ENCODE measurements around the gene PCDH15.

Gene PCDH15

GRCh38 chr10:54708021-54708420, 93.0 kb downstream of the PCDH15 start:
- DNase-seq (ENCODE audit: low spot score) = no peak

GRCh38 chr10:54702583-54703485, 98.2 kb downstream of the PCDH15 start:
- no peak for DNase-seq (ENCODE audit: low spot score)

GRCh38 chr10:54691331-54691730, 109.7 kb downstream of the PCDH15 start:
- DNase-seq (ENCODE audit: low spot score) = no peak

- DNase-seq (ENCODE audit: low spot score) = no peak
Measured at GRCh38 chr10:54682554-54682953, 118.5 kb downstream of the PCDH15 start.

- DNase-seq (ENCODE audit: low spot score) = no peak
Measured at GRCh38 chr10:54681136-54681535, 119.9 kb downstream of the PCDH15 start.

GRCh38 chr10:54667136-54667535, 133.9 kb downstream of the PCDH15 start:
- DNase-seq (ENCODE audit: low spot score) = no peak

- no peak for DNase-seq (ENCODE audit: low spot score)
Measured at GRCh38 chr10:54666192-54666591, 134.8 kb downstream of the PCDH15 start.

GRCh38 chr10:54665095-54665494, 135.9 kb downstream of the PCDH15 start:
- DNase-seq (ENCODE audit: low spot score) = no peak

GRCh38 chr10:54660397-54660796, 140.6 kb downstream of the PCDH15 start:
- no peak for DNase-seq (ENCODE audit: low spot score)

GRCh38 chr10:54656643-54657042, 144.4 kb downstream of the PCDH15 start:
- DNase-seq (ENCODE audit: low spot score) = no peak

- DNase-seq (ENCODE audit: low spot score) = no peak
Measured at GRCh38 chr10:54653518-54653917, 147.5 kb downstream of the PCDH15 start.

GRCh38 chr10:54650547-54650946, 150.5 kb downstream of the PCDH15 start:
- no peak for DNase-seq (ENCODE audit: low spot score)

- no peak for DNase-seq (ENCODE audit: low spot score)
Measured at GRCh38 chr10:54622017-54622416, 179.0 kb downstream of the PCDH15 start.

- no peak for DNase-seq (ENCODE audit: low spot score)
Measured at GRCh38 chr10:54620352-54620751, 180.7 kb downstream of the PCDH15 start.

GRCh38 chr10:54614072-54614471, 187.0 kb downstream of the PCDH15 start:
- DNase-seq (ENCODE audit: low spot score) = no peak

GRCh38 chr10:54613162-54613561, 187.9 kb downstream of the PCDH15 start:
- DNase-seq (ENCODE audit: low spot score) = no peak

- DNase-seq (ENCODE audit: low spot score) = no peak
Measured at GRCh38 chr10:54609423-54609822, 191.6 kb downstream of the PCDH15 start.

- DNase-seq (ENCODE audit: low spot score) = no peak
Measured at GRCh38 chr10:54607983-54608382, 193.0 kb downstream of the PCDH15 start.

GRCh38 chr10:54594289-54594688, 206.7 kb downstream of the PCDH15 start:
- DNase-seq (ENCODE audit: low spot score) = no peak

- no peak for DNase-seq (ENCODE audit: low spot score)
Measured at GRCh38 chr10:54587971-54588370, 213.1 kb downstream of the PCDH15 start.

GRCh38 chr10:54585572-54585971, 215.5 kb downstream of the PCDH15 start:
- DNase-seq (ENCODE audit: low spot score) = no peak

- no peak for DNase-seq (ENCODE audit: low spot score)
Measured at GRCh38 chr10:54577682-54578081, 223.3 kb downstream of the PCDH15 start.

- DNase-seq (ENCODE audit: low spot score) = no peak
Measured at GRCh38 chr10:54576541-54576940, 224.5 kb downstream of the PCDH15 start.

GRCh38 chr10:54559498-54559897, 241.5 kb downstream of the PCDH15 start:
- DNase-seq (ENCODE audit: low spot score) = no peak

All from hematopoietic multipotent progenitor cell treated with erythropoietin and hydrocortisone succinate and interleukin-3 and kit ligand, for 15 days (in vitro differentiated cells).